Progenitor cell of endocrine pancreas (in vitro differentiated cells): ENCODE measurements around the gene RFX1. TPM values are rescaled to one million over a fixed set of nuclear protein-coding genes. Genes with fewer than 3 reads are reported as not detected.

Source experiments
- DNase-seq: peaks from one replicate; pipeline ENCODE4 v3.0.0; 2021; ENCODE audit warnings: low spot score; ENCODE audit not compliant: unreplicated experiment
- H3K27ac Mint-ChIP-seq: 2 replicates; pipeline ENCODE4 v1.8.0; 2021; ENCODE audit warnings: mild to moderate bottlenecking, moderate library complexity, mixed read lengths
- H3K27me3 Mint-ChIP-seq: 2 replicates; pipeline ENCODE4 v1.8.0; 2021; ENCODE audit warnings: mixed read lengths
- H3K36me3 Mint-ChIP-seq: 2 replicates; pipeline ENCODE4 v1.8.0; 2022; ENCODE audit warnings: mixed read lengths; ENCODE audit not compliant: insufficient read depth
- H3K4me1 Mint-ChIP-seq: 2 replicates; pipeline ENCODE4 v1.8.0; 2021; ENCODE audit warnings: low read depth, mixed read lengths
- H3K4me3 Mint-ChIP-seq: 2 replicates; pipeline ENCODE4 v1.8.0; 2021; ENCODE audit warnings: low read depth, mild to moderate bottlenecking, moderate library complexity, mixed read lengths
- H3K9me3 Mint-ChIP-seq: 2 replicates; pipeline ENCODE4 v1.8.0; 2021; ENCODE audit warnings: low read depth, mixed read lengths
- total RNA-seq: library from RNA; stranded (reverse); gene quantifications from 2 replicates; pipeline ENCODE4 v1.2.1, GENCODE V29; 2021
- TF ChIP-seq, protein P1 (sequence below): fragments of 200-600 bp; sonication (generic); IDR thresholded peaks from one replicate; pipeline ENCODE4 v1.5.0; 2021; ENCODE audit warnings: antibody characterized with exemption, mild to moderate bottlenecking; ENCODE audit not compliant: unreplicated experiment

Gene RFX1
- total RNA-seq, 1 donor from 2014 or later, result 26.5 TPM

DNA sequence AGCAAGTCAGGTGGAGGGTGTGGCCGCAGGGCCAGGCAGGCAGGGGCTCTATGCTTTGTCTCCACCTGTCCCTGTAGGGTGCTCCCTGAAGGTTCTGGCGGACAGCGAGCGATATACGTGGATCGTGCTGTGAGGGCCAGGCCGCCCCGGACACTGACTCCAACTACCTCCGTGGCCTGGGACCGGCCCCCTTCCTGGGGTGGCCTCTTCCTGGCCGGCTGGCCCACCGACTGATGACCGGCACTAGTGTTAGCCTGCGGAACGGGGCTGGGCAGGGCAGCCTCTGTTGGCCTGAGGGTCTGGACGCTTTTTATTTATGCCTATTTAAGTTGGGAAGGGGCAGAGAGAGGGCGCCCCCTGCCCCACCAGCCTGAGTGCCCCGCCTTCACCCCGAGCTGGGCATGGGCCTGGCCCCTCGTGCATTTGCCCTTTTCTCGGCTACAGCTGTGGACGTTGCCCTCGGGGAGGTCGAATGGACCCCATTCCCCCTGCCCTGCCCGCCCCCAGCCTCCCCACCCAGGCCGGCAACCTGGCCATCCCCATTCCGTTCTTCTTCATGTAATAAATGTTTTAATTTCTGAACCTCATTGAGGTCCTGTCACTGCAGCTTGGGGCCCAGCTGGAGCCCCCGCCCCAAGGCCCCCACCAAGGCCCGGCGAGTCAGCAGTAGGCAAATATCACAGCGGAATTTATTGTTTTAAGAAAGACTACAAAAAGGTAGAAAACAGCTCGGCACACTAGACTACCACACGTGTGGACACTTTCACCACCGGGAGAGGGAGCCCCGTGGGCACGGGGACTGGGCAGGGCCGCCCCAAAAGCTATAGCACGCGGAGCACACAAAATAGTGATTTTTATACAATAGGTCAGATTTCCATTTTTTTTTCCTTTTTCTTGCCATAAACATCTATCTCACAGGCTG, 45.0 kb downstream of the RFX1 start:
- no peak overlapping the region for H3K4me3 Mint-ChIP-seq
- H3K9me3 Mint-ChIP-seq, result no peaks in the 10 kb centered on the region
- DNase-seq, result no peak
- H3K27me3 Mint-ChIP-seq, result peaks cover 3% of the 10 kb centered on the region
- H3K4me1 Mint-ChIP-seq, result no peaks in the 10 kb centered on the region
- TF ChIP-seq, protein P1, sequence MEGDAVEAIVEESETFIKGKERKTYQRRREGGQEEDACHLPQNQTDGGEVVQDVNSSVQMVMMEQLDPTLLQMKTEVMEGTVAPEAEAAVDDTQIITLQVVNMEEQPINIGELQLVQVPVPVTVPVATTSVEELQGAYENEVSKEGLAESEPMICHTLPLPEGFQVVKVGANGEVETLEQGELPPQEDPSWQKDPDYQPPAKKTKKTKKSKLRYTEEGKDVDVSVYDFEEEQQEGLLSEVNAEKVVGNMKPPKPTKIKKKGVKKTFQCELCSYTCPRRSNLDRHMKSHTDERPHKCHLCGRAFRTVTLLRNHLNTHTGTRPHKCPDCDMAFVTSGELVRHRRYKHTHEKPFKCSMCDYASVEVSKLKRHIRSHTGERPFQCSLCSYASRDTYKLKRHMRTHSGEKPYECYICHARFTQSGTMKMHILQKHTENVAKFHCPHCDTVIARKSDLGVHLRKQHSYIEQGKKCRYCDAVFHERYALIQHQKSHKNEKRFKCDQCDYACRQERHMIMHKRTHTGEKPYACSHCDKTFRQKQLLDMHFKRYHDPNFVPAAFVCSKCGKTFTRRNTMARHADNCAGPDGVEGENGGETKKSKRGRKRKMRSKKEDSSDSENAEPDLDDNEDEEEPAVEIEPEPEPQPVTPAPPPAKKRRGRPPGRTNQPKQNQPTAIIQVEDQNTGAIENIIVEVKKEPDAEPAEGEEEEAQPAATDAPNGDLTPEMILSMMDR, result no peak
- peaks cover 20% of the 10 kb centered on the region for H3K36me3 Mint-ChIP-seq
- peak overlapping the region; percentile 62 for H3K27ac Mint-ChIP-seq

GRCh38 chr19:13959962-13960862, 45.9 kb downstream of the RFX1 start:
- H3K27me3 Mint-ChIP-seq, result peaks cover 3% of the 10 kb centered on the region
- no peak for DNase-seq
- peak overlapping the region; percentile 62 for H3K27ac Mint-ChIP-seq
- TF ChIP-seq, protein P1, result peak; percentile 34
- H3K4me1 Mint-ChIP-seq, result no peaks in the 10 kb centered on the region
- H3K4me3 Mint-ChIP-seq, result no peak overlapping the region
- H3K36me3 Mint-ChIP-seq, result peaks cover 20% of the 10 kb centered on the region
- H3K9me3 Mint-ChIP-seq, result no peaks in the 10 kb centered on the region

- Mint-ChIP-seq H3K4me1 (no peaks in the 10 kb centered on the region), H3K27ac (no peak overlapping the region), H3K4me3 (no peak overlapping the region), H3K9me3 (no peaks in the 10 kb centered on the region), H3K27me3 (no peaks in the 10 kb centered on the region), H3K36me3 (peaks cover 12% of the 10 kb centered on the region)
- DNase-seq, result no peak
- TF ChIP-seq, protein P1, result no peak
These were observed 46.8 kb downstream of the RFX1 start for GRCh38 chr19:13959141-13959961.

DNA sequence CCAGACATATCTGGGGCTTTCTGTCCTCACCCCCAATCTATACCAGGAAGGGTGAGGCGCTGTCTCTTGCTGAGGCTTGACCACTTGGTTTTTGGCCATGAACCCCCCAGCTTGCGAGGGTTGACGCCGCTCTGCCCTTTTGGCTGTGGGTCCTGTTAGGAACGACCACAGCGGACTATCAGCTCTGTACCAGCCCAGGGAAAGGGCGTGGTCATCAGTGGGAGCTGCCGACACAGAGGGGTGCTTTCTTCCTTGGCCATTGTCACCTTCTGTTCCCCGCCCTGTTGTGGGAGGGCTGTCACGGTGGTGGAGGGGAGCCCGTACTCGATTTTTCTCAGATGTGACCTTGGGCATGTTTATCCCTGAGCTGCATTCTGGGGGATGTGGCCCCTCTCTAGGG, 48.1 kb downstream of the RFX1 start:
- Mint-ChIP-seq H3K4me1 (peaks cover 3% of the 10 kb centered on the region), H3K27me3 (no peaks in the 10 kb centered on the region), H3K4me3 (no peak overlapping the region), H3K9me3 (no peaks in the 10 kb centered on the region), H3K36me3 (peaks cover 9% of the 10 kb centered on the region), H3K27ac (no peak overlapping the region)
- TF ChIP-seq, protein P1, result no peak
- no peak for DNase-seq
